Stimulated activated CD4-positive, alpha-beta T cell treated with anti-CD3 and anti-CD28 coated beads, Interleukin-4, amount 100 ng/mL, for 4 hours (primary cell): ENCODE results near the gene SPATS2L.

Experiments
- DNase-seq, 2 experiments: peaks; one replicate each; pipeline ENCODE4 v3.0.0-alpha.2; 2020

SPATS2L gene

DNA sequence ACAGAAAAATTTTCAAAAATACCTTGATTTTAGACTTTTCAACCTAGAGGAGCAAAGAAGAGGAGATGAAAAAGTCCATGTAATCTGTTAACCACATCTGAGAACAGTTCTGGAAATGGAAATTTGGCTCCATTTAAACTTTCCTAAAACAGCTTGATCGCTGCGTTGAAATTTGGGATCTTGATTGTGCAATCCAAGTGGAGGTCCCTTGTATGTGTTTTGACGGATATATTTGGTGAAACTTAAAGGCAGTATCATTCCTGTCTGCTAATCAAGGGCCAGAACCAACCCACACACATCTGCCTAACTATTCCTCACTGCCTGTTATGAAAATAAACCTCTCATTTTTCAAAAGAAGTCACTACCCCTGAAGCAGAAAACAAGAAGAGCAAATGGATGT, 46.6 kb downstream of the SPATS2L start:
- DNase-seq: no peak

GRCh38 chr2:200353874-200354273, 47.4 kb downstream of the SPATS2L start:
- DNase-seq: no peak

- DNase-seq: no peak
Observed at GRCh38 chr2:200354833-200355751, 48.6 kb downstream of the SPATS2L start.

- DNase-seq: no peak
Observed at GRCh38 chr2:200356321-200356720, 49.8 kb downstream of the SPATS2L start.

GRCh38 chr2:200356857-200357384, 50.4 kb downstream of the SPATS2L start:
- no peak for DNase-seq

DNA sequence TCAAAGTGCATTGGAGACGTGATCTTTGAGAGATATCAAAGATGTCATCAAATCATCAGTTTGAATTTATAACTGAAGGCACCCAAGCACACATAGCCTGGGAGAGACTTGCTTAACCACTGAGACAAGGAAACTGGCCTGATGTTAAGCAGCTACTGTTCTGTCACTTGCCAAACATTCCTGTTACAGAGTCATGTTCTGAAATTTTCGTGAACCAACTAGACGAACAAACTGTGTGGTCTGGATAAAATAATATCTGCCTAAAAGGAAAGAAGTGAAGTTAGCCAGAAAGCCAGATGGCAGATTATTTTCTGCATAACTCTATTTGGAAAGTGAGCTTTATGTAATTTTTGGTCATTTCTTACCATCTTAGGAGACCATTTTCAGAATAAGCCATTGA, 51.4 kb downstream of the SPATS2L start:
- no peak for DNase-seq

- DNase-seq: no peak
Observed at GRCh38 chr2:200359552-200359951, 53.1 kb downstream of the SPATS2L start.

GRCh38 chr2:200360364-200360763, 53.9 kb downstream of the SPATS2L start:
- DNase-seq: no peak

DNA sequence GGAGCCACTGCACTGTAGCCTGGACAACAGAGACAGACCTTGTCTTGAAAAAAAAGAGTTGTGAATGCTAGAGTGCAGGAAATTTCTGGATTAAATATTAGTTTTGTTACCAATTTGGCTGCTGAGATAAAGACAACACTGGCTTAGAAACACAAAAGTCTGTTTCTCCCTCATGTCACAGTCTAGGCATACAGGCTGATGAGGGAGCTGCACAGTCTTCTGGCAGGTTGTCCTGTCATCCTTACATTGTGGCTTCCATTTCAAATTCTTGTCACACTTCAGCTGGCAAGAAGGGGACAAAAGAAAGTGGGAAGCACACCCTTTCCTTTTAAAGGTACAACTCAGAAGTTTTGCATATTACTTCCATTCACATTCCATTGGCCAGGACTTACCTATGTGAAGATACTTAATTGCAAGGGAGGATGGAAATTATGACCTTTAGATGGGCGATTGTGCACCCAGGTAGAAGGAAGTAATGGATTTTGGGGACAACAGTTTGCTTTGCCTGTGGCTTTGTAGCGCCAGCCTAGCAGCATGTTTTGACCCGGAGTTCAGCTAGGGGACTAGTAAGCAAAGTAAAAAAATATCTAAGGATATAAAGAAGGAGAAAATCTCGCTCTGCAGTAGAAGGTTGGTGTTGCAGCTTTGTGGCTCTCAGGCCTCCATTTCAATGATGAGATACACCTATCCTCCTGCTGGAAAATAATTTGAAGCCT, 55.9 kb downstream of the SPATS2L start:
- no peak for DNase-seq

DNA sequence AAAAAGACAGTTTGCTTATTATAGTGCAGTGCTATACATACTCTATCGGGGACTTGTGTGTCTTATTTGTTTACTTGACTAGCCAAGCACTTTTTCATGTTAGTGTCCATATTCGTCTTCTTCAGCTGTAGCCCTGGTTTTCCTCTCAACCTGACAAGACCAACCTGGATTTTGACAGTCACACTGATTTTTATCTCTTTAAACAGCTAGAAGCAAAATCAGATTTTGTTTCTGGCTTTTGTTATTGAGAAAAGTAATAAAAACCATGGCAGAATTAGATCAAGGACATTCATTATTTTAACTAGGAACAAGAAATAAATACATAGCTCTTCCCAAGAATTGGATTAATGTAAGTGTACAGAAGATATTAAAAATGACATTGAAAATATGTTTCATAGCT, 56.8 kb downstream of the SPATS2L start:
- no peak for DNase-seq

- DNase-seq: no peak
Observed at GRCh38 chr2:200364142-200364541, 57.6 kb downstream of the SPATS2L start.

GRCh38 chr2:200364620-200365019, 58.1 kb downstream of the SPATS2L start:
- no peak for DNase-seq

DNA sequence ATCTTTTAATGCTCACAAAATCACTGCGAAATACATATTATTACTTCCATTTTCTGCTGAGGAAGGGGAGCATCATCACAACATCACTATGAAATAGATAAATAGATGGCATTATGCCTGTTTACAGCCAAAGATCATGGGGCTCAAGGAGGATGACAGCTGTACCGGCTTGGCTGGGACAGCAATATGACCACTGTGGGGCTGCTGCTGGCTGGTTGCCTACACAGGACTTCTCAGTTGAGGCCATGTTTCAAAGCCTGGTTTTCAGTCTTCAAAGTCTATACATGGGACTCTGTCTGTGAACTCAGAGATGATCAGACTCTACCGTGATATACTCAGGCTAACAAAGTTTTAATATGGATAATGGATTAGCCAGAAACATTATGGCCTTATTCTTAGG, 58.7 kb downstream of the SPATS2L start:
- DNase-seq: no peak

DNA sequence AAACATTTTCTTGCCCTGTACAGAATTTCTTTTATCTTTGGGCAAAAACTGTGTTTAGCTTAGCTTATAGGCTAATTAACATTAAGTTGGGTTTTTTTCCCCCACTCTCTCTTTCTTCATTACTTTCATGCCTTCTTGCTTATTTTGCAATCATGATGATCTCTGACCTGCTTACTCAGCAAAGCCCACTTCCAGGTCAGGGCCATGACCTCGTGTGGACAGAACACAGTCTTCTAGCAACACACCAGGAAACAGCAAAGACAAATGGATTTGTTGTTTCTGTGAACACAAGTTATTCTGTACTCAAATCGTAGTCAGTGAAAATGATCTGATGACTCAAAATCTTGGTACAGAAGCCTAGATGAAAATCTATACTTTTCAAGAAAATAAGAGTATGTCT, 60.7 kb downstream of the SPATS2L start:
- DNase-seq: no peak

- no peak for DNase-seq
Observed at GRCh38 chr2:200369886-200370285, 63.4 kb downstream of the SPATS2L start.

- DNase-seq: no peak
Observed at GRCh38 chr2:200373231-200373630, 66.7 kb downstream of the SPATS2L start.

- DNase-seq: peak in 1 of 2 experiments; percentile 51
Observed at GRCh38 chr2:200373973-200374416, 67.5 kb downstream of the SPATS2L start.

- DNase-seq: peak in 1 of 2 experiments; percentile 20
Observed at GRCh38 chr2:200376513-200377354, 70.2 kb downstream of the SPATS2L start.

- no peak for DNase-seq
Observed at GRCh38 chr2:200377355-200378336, 71.2 kb downstream of the SPATS2L start.

DNA sequence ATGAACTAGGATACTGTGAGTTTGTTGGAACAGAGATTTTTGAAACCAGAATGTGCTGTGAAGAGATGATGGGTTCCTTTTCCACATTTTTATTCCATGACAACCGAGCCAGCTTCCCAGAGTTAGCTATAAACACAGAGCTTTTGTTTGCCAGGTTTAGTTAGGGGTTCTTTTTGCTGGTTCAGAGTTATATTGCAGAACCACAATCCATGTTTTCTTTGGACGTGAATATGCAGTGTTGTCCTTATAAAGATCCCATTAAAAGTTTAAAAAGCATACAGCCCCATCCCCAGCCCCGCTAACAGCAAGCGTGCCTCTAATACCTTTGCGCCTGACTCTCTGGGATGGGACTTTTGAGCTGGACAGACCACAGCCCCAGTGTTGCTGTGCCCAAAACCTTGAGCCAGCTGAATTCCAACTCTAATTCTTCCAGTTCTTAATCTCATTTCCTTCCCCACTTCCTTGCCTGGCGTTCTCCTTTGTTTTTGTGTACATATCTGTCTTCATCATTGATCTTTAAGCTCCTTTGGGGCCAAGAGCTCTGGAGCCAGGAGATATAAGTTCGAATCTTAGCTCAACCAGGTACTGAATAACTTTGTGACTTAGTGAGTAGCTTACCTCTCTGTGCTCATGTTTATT, 72.3 kb downstream of the SPATS2L start:
- DNase-seq: no peak

- DNase-seq: no peak
Observed at GRCh38 chr2:200379481-200380090, 73.1 kb downstream of the SPATS2L start.
